Measurements from ENCODE around the gene MLPH.

Gene MLPH, protein sequence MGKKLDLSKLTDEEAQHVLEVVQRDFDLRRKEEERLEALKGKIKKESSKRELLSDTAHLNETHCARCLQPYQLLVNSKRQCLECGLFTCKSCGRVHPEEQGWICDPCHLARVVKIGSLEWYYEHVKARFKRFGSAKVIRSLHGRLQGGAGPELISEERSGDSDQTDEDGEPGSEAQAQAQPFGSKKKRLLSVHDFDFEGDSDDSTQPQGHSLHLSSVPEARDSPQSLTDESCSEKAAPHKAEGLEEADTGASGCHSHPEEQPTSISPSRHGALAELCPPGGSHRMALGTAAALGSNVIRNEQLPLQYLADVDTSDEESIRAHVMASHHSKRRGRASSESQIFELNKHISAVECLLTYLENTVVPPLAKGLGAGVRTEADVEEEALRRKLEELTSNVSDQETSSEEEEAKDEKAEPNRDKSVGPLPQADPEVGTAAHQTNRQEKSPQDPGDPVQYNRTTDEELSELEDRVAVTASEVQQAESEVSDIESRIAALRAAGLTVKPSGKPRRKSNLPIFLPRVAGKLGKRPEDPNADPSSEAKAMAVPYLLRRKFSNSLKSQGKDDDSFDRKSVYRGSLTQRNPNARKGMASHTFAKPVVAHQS

DNA sequence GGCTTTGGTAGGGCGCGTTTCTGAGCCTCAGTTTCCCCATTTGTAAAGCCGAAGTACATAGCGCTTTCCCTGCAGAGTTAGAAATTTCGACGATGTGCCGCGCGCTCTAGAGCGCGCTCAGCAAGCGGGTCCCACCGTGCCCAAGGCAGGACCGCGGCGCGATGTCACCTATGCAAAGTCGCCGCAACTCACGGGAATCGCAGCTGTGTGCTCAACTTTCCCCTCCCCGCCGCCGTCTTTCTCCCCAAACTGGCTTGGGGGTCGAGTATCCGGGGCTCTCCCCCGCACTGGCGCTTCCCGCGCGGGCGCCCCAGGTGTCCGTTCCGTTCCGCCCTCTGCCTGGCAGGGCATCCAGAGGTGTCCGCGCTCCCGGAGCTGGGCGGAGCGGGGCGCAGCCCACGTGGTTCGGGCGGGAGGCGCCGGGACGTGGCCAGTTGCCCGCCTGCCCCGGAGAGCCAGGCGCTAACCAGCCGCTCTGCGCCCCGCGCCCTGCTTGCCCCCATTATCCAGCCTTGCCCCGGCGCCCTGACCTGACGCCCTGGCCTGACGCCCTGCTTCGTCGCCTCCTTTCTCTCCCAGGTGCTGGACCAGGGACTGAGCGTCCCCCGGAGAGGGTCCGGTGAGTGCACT lies at the start of gene MLPH:
Gene MLPH, plus strand, starts transcription at position 433 of the 630 bp plus-strand sequence. CDS start 6,176 bp downstream, outside the sequence.
- DNase-seq (ENCODE audit: low read depth, low spot score): peak; percentile 51

DNA sequence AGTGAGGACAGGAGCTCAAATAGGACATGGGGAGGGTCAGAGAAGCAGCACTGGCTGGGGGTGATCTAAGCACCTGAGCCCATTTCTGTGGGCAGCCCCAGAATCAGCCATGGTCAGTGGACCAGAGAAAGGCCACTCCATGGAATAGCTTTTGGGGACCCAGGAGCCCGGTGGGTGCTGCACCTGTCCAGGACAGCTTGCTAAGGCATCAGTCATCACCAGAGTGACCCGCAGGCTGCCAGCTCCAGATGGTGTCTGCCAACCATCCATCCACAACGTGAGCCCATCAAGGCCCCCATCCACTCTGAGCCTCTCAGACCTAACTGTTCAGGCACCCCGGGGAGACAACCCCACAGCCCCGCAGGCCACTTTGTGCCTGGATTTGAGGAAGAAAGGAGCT lies 49.5 kb upstream of the MLPH start:
- DNase-seq (ENCODE audit: low read depth, low spot score): no peak

DNA sequence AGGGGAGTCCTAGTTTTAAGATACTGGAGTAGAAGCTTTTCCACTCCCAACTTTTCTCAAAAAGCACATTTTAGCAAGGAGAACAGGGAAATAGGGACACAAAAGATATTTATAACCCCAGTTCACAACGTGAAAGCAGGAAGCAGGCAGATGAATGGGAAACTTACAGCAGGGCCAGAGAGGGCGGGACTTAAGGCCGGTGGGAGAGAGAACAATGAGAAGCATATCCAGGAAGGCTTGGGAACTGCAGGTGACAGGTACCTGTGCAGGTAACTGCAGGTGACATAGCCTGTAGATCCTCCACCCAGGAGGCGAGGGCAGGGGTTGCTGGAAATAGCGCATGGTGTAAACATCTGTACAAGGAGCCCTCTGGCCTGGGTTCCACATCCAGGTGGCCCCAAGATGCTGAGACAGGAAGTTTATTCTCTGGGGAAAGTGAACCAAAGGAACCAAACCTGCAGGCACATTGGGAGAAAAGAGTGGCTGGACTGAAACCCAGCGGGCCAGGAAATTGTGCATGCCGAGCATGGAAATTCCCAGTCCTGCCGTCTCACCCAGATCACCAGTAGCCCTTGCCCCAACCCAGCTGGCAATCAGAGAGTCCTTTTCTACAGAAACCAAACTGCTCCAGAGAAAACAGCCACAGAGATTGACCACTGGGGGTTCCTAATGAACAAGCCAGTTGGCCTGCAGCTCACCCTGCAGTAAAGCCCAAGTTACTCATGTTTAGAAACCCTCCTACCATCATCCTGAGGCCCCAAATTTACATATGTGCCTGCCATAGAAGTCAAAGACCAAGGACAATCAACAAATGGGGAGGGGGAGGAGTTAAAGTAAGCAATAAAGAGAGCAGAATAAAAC lies 48.7 kb upstream of the MLPH start:
- peak; percentile 41 for DNase-seq (ENCODE audit: low read depth, low spot score)

DNA sequence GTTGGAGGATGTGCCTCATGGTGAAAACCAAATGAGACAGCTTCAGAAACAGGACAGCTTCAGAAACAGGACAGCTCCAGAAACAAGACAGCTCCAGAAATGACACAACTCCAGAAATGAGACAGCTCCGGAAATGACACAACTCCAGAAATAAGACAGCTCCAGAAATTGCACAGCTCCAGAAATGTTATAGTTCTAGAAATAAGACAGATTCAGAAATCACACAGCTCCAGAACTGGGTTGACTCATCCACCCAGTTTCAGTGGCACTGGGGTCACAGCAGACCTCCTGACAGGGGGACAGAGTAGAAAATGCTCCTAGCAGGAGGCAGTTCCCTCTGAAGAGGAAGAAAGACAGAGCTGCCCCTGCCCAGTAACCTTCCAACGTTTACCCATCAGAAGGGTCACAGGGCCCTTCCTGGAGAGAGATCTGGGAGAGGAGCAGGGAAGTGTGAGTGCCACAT lies 46.2 kb upstream of the MLPH start:
- no peak for DNase-seq (ENCODE audit: low read depth, low spot score)

DNA sequence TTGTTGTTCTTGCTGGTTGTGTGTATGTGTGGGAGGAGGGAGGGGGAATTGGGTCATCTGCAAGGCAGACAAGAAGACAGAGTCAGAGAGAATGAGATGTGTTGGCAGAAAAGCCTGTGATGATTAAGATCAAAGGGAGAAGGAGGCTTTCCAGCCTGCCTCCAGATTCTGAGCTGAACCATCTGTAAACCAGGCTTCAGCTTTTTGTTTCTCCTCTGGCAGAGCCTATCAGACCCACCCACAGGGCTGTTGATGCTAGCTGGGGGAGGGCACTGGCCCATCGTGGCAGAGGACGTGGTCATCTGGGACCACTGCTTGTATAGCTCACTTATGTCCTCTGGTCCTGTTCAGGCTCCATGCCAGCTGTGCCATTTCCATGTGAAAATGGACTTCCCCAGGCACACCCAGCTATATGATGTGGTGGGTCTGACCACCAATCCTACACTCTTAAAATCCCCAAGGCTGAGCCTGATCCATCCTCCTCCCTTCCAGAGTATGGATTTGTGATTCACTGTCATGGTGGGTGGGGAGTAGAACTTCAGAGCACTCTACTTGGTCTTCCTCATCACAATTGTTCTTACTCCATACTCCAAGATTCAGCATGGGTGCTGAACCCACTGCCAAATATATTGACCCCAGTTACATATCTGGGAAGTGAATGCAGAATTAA lies 45.3 kb upstream of the MLPH start:
- DNase-seq (ENCODE audit: low read depth, low spot score): peak; percentile 45

DNA sequence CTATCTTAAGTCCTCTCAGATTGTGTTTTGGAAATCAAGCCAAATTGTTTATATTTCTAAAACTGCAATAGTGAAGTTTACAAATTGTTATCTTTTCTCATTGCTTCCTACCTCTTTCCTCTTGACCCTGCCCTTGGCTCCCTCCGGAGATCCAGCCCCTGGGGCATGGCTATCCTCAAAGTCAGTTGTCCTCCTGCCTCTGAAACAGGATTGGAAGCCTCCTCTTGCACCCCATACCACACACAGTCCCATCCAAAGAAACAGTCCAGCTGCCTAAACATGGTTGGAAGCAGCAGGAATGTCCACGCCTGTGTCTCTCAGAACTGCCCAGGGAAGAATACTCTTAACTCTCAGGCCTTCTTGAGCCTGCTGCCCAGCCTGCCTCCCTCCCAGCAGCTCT lies 43.0 kb upstream of the MLPH start:
- DNase-seq (ENCODE audit: low read depth, low spot score): no peak

DNA sequence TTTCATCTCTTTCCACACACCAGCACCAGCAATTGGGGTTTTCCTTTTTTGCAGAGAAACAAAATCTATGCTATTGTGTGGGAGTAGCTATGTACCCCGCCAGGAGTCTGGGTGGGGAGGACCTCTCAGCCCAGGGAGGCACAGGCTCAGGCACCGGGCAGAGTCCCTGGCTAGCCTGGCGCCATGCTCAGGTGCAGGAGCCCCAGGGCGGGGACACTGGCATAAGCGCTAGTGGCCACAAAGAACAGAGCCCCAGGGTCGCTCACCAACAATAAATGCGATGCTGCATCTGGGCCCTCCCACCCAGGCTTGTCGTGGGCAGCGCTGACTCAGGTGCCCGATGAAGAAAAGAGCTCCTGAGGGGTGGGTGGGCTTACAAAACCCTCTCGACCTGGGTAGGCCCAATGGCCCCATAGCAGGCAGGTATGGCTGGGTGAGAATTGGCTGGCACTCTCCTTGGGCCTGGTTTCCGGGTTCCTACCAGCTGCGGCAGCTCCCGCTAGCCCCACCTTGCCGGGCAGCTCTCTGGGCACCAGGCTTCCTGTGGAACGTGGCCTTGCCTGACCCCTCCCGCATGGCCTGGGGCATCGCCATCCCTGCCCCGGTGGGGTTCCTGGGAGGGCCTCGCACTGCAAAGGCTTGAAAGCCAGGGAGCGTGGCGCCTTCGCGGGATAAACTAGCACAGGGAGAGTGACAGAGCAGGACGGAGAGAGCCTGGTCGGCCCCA lies 41.3 kb upstream of the MLPH start:
- DNase-seq (ENCODE audit: low read depth, low spot score): peak; percentile 37

DNA sequence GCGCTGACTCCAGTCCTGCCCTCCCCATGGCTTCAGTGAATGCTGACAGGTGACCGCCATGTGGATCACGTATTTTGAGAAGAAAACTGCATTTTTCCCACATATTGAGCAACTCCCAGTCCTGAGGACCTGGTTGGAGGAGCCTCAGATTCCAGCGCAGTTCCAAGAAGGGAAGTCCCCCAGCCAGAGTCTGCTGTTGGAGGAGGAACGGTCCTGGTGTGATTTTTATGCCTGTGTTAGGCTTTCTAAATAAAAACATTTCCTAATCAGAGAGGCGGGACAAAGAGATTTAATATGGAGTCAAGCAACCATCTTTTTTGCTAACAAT lies 40.7 kb upstream of the MLPH start:
- no peak for DNase-seq (ENCODE audit: low read depth, low spot score)

DNA sequence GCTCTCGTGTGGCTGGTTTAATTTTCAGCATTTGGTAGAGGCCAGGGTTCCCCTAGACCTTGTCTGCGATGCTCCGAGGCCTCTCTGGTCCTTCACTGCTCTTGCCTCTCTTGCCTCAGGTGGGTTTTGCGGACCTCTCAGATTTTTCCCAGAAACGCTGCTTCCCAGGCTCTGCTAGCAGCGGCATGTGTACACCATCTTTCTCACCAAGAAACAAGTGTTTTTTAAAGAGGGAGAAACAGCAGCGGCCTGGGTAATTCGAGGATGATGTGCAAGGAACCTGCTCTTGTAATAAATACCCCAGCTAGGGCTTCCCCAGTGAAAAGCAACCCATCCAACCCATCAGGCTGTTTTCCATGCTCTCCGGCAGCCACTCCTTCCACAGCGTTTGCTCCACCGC lies 39.6 kb upstream of the MLPH start:
- no peak for DNase-seq (ENCODE audit: low read depth, low spot score)

DNA sequence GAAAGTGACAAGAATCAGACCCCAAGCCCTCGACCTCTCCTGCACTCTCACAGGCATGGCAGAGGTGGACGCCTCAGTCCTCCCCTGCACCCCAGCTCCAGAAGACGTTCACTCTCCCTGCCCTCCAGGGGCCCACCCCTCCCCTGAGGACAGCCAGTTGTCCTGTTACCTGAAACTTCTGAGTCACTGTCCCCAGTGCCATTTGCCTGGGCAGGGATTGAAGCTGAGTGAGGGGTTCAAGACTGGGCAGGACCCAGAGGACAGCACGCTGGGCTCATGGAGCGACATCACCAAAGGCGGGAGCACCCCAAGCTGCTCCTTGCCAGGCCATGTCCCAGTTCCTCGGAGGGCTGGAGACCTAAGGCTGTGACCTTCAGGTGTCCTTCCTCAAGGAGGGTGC lies 38.9 kb upstream of the MLPH start:
- no peak for DNase-seq (ENCODE audit: low read depth, low spot score)

DNA sequence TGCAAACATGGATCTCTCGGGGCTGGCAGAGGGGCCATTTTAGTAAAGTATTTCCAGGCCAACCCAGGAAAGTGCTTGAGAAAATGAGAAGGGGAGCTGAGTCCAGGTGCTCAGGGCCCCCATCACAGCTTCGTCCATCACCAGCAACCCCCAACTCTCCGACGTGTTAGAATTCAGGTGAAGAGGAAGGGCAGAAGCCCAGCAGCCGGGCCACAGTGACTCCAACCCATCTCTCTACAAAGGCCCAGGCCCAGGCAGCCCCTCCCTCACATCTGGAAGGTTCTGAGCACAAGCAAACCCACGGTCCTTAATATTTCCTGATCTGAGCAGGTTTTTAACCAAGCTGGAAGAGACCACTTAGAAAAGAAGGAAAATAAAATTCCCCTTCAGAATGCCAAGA lies 38.4 kb upstream of the MLPH start:
- no peak for DNase-seq (ENCODE audit: low read depth, low spot score)

DNA sequence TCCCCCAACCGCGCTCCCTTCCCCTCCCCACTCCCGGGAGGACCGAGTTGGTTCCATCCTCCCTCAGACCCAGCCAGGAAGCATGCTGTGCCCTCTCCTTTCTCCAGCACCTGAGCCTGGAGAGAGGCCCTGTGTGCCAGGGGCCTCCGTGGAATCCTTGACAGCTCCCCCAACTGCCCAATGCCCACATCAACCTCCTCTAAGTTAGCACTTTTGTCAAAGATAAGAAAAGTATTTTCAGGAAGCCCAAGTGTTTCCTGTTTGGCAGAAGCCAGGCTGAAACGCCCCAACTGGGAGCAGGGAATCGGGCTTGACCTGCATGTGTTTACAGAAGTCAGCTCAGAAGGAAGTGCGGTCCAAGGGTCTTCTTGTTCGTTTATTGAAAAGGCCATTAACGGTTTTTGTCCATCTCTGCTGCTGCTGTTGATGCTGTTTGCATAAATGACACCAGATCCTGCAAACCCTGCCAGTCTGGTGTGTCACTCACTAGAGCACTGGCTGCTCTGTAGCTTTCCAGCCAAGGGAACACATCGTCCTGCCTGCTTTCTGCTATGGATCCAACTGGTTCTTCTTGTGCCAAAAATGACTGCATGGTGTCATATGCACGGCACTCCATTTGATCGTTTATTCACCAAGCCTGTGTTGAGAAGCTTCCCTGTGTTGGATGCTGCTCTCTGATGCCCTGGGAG lies 37.7 kb upstream of the MLPH start:
- no peak for DNase-seq (ENCODE audit: low read depth, low spot score)

DNA sequence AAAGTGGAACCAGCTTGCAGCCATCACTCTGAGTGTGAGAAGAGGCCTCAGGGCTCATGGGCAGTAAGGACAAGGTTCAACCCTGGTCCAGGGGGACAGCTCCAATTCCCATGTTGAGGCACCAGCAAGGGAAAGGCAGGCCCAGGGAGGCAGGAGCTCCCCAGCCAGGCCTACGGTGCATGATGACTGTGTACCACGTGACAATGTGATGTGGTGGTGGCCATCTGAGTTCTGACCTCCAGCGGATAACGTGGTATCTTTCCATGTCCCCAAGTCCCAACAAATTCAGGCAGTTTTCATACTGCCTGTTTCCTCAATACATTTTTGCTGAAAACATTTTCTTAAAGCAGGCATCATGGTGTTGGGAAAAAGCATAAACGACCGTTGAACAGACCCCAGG lies 36.9 kb upstream of the MLPH start:
- no peak for DNase-seq (ENCODE audit: low read depth, low spot score)

DNA sequence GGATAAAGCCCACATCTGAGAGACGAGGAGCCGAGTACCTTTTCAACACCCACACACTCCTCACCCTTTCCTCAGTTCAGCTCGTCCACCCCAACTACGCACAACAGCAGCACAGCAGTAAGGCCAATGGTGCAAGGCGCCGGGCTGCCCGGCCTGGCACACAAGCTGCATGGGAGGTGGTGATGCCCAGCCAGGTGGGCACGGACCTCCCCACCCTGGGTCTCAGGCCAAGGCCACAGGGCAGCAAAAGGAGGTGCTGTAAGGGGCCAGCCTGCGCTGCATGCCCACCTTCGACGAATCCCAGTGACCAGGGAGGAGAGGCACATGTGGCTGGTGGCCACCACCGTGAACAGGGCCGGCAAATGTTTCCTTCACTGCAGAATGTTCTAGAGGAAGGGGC lies 36.5 kb upstream of the MLPH start:
- DNase-seq (ENCODE audit: low read depth, low spot score): no peak

DNA sequence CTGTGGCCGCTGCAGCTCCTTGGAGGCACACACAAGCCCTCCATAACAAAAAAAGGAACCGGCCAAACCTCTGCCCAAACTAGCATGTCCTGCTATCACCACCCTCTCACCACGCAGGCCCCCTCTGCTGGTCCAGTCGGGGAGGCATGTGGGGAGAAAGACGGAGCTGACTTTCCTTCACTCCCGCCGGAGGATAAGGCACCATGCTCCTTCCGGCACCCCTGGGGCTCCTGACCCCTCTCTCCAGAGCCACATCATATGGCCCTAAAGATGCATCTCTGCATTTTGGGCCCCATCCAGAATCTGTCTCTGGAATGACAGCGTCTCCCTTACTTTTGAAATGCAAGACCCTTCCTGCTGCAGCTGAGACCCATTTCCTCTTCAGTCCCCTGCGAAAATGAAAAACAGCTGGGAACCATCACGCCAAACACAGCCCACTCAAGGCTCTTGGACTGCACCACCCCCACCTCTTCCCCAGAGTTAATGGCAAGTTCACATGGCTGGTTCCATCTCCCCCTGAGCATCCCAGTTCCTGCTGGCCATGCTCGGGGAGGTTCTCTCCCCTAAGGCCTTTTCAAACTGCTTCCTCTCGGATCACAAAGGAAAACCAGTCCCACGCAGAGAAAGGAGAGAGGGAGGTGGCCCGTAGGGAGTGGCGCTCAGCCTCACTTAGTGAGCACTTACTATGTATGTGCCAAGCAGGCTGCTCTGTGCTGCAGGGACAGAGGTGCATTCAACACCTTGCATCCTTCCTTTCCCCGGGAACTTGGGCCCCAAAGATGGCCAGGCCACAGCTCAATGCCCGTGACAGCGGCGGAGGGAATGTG lies 35.2 kb upstream of the MLPH start:
- DNase-seq (ENCODE audit: low read depth, low spot score): peak; percentile 62

DNA sequence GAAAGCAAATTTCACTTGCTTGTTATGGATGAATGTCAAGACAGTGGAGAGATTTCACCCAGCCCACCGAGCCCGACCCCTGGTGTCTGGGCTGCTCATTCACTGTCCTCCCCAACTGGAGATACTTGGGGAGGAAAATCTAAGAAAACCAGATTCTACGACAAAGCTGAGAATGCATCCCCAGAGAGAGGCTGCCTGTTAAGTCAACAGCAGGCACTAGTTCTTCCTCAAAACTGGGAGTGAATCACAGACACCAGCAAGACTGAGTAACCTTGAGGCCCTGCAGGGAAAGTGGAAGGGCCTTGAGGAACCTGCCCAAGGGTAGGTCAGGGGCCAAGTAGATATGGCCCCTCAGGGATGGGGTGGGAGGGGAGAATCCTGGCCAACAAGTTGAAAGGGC lies 34.2 kb upstream of the MLPH start:
- no peak for DNase-seq (ENCODE audit: low read depth, low spot score)

DNA sequence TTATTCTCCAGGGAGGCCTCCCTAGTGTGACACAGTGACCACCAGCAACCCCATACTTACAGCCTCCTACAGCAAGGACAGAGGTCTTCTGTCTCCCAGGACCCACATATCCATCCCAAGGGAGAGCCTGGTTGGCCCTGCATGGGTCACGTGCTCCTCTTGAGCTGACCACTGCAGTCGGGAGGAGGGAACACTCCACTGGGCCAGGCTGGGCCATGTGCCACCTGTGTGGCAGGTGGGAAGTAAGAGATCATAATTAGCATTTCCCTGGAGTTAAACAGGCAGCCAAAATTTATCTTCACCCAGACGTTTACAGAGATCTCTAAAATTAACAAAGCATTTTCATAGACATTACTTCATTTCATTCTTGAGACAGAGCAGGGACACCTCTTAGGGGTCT lies 33.4 kb upstream of the MLPH start:
- no peak for DNase-seq (ENCODE audit: low read depth, low spot score)

DNA sequence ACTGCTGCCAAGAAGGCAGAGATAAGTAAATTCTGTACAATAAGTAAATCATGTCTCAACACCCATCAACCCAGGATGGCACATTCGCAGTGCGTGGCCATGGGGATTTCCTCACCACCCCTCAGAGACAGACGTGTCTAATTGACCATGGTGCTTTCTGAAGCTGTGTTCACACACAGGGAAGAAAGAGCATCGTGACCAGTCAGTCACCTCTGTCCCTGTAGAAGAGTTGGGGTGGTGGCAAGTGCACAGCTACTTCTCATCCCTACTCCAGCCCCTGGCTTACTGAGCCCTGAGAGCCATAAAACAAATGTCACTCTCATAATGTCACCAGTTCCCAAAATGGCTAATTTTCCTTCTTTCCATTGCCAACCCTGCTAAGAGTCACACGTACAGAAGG lies 31.3 kb upstream of the MLPH start:
- DNase-seq (ENCODE audit: low read depth, low spot score): no peak

DNA sequence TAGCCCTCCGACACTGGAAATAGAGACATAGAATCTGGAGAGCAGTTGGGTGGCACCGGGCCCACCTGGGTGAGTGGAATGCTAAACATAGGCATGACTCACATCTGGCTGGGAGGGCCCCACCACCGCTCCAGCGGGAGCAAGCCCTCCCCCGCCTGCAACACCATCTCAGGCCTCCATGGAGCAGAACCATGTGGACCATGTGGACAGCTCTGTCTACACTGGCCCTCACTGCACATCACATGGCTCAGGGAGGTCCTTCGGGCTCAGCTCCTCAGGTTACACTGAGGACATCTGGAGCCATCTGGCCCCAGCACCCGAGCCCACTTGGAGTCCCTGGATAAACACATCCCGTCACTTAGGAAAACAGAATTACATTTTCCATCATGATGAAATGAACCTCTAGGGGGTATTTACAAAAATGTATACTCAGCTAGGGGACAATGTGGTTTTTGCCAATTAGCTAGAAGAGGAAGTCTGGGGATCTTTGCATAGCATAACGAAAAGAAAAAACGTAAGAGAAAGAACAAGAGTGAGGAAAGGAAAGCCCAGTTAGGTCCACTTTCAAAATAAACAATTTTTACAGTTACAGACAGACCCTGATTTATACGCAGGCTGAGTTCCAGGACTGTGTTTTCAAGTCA lies 30.7 kb upstream of the MLPH start:
- DNase-seq (ENCODE audit: low read depth, low spot score): no peak

Measured in ELF-1 (cell line).